ENCODE results near the gene PCED1B.

PCED1B gene

DNA sequence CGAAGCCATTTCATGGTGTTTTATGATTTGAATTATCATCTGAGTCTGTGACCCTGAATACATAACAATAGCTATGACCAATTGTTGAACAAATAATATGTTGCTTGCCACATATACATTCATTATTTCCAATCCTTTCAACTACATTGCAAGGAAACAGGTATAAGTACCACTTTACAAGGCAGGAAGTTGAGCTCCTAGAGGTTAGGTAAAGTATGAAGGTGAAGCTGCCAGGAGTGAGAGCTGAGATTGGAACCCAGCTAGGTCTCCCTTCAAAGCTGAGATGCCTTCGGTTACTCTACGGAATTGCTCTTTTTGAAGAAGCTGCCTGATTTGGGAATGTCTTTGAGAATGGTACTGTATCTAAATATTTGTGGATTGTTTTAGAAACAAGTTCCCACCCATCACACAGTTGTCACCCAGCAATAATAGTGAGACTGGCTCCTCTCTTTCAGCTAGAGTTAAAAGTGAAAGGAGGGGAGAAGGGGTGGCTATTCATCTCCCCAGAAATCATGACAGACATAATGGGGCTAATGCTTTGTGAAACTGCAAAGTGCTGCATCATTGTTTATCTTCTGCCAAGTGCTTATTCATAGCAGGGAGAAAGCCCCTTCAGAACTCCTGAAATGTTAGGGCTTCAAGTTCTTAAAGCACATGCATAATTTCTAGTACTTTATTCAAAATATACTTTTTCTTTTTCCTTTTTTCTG, 76.2 kb downstream of the PCED1B start:
- TF ChIP-seq, protein P1, sequence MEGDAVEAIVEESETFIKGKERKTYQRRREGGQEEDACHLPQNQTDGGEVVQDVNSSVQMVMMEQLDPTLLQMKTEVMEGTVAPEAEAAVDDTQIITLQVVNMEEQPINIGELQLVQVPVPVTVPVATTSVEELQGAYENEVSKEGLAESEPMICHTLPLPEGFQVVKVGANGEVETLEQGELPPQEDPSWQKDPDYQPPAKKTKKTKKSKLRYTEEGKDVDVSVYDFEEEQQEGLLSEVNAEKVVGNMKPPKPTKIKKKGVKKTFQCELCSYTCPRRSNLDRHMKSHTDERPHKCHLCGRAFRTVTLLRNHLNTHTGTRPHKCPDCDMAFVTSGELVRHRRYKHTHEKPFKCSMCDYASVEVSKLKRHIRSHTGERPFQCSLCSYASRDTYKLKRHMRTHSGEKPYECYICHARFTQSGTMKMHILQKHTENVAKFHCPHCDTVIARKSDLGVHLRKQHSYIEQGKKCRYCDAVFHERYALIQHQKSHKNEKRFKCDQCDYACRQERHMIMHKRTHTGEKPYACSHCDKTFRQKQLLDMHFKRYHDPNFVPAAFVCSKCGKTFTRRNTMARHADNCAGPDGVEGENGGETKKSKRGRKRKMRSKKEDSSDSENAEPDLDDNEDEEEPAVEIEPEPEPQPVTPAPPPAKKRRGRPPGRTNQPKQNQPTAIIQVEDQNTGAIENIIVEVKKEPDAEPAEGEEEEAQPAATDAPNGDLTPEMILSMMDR (IDR thresholded peaks at IDR 0.05; ENCODE audit: low read depth, low read length) = no peak
- DNase-seq (ENCODE audit: low read depth, low spot score) = peak; percentile 30
- in situ Hi-C loops (cut with HindIII; ENCODE audit: low sequenced_read_pairs) = no loop called here
- H3K4me3 ChIP-seq (ENCODE audit: low read depth, low read length) = no peak overlapping the region

DNA sequence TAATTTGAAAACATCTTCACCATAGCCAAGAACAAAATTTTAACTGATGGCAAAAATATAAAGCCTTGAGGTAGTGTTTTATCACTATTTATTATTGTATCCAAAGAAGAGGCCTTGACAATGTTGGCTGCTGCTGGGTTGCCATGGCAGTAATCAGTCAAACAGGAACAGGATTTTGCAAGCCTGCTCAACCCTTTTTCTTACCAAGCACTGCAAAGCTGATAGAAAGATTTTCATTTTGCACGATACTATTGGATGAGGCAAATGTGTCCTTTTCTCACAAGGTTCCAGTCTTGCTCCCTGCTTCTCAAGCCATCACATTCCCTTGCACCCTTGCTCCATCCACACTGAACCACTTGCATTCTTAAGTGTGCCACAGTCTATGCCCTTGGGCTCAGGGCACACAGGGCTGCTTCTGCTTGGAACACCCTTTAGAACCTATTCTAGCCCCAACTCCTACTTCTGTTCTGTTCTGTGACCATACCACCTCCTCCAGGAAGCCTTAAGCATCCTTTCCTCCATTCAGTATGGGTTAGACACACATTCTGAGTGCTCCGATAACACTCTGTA, 76.8 kb downstream of the PCED1B start:
- in situ Hi-C loops (cut with HindIII; ENCODE audit: low sequenced_read_pairs) = no loop called here
- peak; percentile 44 for DNase-seq (ENCODE audit: low read depth, low spot score)
- TF ChIP-seq, protein P1 (IDR thresholded peaks at IDR 0.05; ENCODE audit: low read depth, low read length) = no peak
- H3K4me3 ChIP-seq (ENCODE audit: low read depth, low read length) = no peak overlapping the region

DNA sequence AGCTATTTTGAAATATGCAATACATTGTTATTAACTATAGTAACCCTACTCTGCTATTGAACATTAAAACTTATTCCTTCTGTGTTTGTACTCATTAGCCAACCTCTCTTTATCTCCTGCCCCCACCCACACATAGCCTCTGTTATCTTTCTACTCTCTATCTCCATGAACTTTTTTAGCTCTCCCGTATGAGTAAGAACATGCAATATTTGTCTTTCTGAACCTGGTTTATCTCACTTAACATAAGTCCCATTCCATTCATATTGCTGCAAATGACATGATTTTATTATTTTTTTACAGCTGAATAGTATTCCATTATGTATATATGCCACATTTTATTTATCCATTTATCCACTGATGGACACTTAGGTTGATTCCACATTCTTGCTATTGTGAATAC, 79.4 kb downstream of the PCED1B start:
- no peak overlapping the region for H3K4me3 ChIP-seq (ENCODE audit: low read depth, low read length)
- TF ChIP-seq, protein P1 (IDR thresholded peaks at IDR 0.05; ENCODE audit: low read depth, low read length) = no peak
- in situ Hi-C loops (cut with HindIII; ENCODE audit: low sequenced_read_pairs) = no loop called here
- no peak for DNase-seq (ENCODE audit: low read depth, low spot score)

DNA sequence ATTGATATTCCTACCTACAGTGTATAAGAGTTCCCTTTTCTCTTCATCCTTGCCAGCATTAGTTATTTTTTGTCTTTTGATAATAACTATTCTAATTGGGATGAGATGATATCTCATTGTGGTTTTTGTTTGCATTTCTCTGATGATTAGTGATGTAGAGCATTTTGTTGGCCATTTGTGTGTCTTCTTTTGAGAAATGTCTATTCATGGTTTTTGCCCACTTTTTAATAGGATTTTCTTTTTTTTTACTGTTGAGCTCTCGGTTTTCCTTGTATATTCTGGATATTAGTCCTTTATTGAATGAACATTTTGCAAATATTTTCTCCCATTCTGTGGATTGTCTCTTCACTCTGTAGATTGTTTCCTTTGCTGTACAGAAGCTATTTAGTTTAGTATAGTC, 79.9 kb downstream of the PCED1B start:
- no peak for DNase-seq (ENCODE audit: low read depth, low spot score)
- in situ Hi-C loops (cut with HindIII; ENCODE audit: low sequenced_read_pairs) = no loop called here
- H3K4me3 ChIP-seq (ENCODE audit: low read depth, low read length) = no peak overlapping the region
- TF ChIP-seq, protein P1 (IDR thresholded peaks at IDR 0.05; ENCODE audit: low read depth, low read length) = no peak

DNA sequence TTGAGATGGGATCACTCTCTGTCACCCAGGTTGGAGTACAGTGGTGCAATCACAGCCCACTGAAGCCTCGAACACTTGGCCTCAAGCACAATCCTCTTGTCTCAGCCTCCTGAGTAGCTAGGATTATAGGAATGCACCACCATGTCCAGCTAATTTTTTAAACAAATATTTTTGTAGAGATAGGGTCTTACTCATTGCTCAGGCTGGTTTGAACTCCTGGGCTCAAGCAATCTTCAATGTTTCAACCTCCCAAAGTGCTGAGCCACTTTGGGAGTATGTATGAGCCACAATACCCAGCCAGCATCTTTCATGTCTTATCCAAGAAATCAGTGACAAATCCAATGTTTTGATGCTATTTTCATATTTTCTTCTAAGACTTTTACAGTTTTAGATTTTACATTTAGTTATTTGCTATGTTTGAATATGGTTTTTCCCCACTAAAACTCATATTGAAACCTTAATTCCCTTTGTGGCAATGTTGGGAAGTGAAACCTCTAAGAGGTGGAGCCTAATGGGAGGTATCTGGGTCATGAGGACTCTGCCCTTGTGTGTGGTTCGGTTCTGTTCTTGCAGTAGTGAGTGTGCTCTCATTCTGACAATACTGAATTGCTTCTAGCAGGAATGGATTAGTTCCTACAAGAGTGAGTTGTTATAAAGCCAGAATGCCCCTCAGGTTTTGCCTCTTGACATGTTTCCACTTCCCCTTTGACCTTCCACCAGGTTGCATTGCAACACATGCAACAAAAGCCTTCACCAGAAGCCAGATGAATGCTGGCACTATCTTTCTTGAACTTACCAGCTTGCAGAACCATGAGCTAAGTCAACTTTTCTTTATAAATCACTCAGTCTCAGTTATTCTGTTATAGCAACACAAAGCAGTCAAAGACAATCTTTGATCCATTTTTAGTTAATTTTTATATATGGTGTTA, 81.2 kb downstream of the PCED1B start:
- in situ Hi-C loops (cut with HindIII; ENCODE audit: low sequenced_read_pairs) = no loop called here
- no peak for DNase-seq (ENCODE audit: low read depth, low spot score)

DNA sequence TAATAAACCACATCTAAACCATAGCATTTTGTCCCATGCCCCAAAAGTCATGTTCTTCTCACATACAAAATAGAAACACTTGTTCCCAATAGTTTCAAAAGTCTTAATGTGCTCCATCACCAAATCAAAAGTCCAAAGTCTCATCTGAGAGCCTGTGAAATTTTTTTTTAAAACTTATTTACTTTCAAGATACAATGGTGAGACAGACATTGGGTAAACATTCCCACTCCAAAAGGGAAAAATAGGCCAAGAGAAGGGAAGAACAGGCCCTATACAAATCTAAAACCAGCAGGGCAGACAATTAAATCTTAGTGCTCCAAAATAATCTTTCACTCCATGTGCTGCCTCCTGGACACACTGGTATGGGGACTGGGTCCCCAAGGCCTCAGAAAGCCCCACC, 84.7 kb downstream of the PCED1B start:
- no peak overlapping the region for H3K4me3 ChIP-seq (ENCODE audit: low read depth, low read length)
- in situ Hi-C loops (cut with HindIII; ENCODE audit: low sequenced_read_pairs) = no loop called here
- DNase-seq (ENCODE audit: low read depth, low spot score) = no peak
- TF ChIP-seq, protein P1 (IDR thresholded peaks at IDR 0.05; ENCODE audit: low read depth, low read length) = no peak

More for the DNA sequence above, 81.2 kb downstream of the PCED1B start:
- H3K4me3 ChIP-seq (ENCODE audit: low read depth, low read length) = no peak overlapping the region
- TF ChIP-seq, protein P1 (IDR thresholded peaks at IDR 0.05; ENCODE audit: low read depth, low read length) = no peak

Measured in astrocyte of the spinal cord (primary cell).